Peyer's patch (tissue), 4 donors: ENCODE measurements around the gene MAPK1IP1L.

Experiments used
- POLR2A ChIP-seq, 2 donors: fragments of 450-650 bp; IDR thresholded peaks; one replicate each; pipeline ENCODE4 v1.5.1; 2017; ENCODE audit warnings: antibody characterized with exemption in 2 of 2, mild to moderate bottlenecking in 2 of 2, moderate library complexity in 2 of 2
- TF ChIP-seq, protein P1 (sequence below), 6 experiments: fragments of 450-650 bp in 4 of 6; fragments of 200-600 bp in 2 of 6; sonication (generic) in 1 of 6; IDR thresholded peaks; one replicate each; pipeline ENCODE4 v1.5.1; 2017 to 2019; ENCODE audit warnings: antibody characterized with exemption in 6 of 6, mild to moderate bottlenecking in 3 of 6, moderate library complexity in 1 of 6

- TF ChIP-seq, protein P1, sequence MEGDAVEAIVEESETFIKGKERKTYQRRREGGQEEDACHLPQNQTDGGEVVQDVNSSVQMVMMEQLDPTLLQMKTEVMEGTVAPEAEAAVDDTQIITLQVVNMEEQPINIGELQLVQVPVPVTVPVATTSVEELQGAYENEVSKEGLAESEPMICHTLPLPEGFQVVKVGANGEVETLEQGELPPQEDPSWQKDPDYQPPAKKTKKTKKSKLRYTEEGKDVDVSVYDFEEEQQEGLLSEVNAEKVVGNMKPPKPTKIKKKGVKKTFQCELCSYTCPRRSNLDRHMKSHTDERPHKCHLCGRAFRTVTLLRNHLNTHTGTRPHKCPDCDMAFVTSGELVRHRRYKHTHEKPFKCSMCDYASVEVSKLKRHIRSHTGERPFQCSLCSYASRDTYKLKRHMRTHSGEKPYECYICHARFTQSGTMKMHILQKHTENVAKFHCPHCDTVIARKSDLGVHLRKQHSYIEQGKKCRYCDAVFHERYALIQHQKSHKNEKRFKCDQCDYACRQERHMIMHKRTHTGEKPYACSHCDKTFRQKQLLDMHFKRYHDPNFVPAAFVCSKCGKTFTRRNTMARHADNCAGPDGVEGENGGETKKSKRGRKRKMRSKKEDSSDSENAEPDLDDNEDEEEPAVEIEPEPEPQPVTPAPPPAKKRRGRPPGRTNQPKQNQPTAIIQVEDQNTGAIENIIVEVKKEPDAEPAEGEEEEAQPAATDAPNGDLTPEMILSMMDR (IDR thresholded peaks at IDR 0.05): peak in 1 of 6 experiments; percentile 13
- no peak for TF ChIP-seq POLR2A (IDR thresholded peaks at IDR 0.05)
These were observed 59.8 kb downstream of the MAPK1IP1L start for GRCh38 chr14:55111122-55111708.
